ENCODE data around the gene IQGAP2. TPM values are rescaled to one million over a fixed set of nuclear protein-coding genes. Genes with fewer than 3 reads are reported as not detected.

The IQGAP2 gene
- polyA plus RNA-seq, 1 experiment = 0.63 TPM

GRCh38 chr5:76487386-76487785, 84.3 kb downstream of the IQGAP2 start:
- H3K9me3 ChIP-seq (ENCODE audit: control insufficient read depth, insufficient read depth, low read length) = no peaks in the 10 kb centered on the region
- ChIA-PET POLR2A (no interaction called here), CTCF (no interaction called here)
- peaks cover 2% of the 10 kb centered on the region for H3K27me3 ChIP-seq (ENCODE audit: control insufficient read depth, insufficient read depth, low read length)
- TF ChIP-seq, protein P1, sequence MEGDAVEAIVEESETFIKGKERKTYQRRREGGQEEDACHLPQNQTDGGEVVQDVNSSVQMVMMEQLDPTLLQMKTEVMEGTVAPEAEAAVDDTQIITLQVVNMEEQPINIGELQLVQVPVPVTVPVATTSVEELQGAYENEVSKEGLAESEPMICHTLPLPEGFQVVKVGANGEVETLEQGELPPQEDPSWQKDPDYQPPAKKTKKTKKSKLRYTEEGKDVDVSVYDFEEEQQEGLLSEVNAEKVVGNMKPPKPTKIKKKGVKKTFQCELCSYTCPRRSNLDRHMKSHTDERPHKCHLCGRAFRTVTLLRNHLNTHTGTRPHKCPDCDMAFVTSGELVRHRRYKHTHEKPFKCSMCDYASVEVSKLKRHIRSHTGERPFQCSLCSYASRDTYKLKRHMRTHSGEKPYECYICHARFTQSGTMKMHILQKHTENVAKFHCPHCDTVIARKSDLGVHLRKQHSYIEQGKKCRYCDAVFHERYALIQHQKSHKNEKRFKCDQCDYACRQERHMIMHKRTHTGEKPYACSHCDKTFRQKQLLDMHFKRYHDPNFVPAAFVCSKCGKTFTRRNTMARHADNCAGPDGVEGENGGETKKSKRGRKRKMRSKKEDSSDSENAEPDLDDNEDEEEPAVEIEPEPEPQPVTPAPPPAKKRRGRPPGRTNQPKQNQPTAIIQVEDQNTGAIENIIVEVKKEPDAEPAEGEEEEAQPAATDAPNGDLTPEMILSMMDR (IDR thresholded peaks at IDR 0.05; ENCODE audit: low read depth, low read length) = no peak
- H3K27ac ChIP-seq (ENCODE audit: low read depth, low read length) = no peak overlapping the region
- H3K4me3 ChIP-seq (ENCODE audit: low read depth, low read length) = no peak overlapping the region
- DNase-seq (ENCODE audit: low read depth, low spot score) = no peak

DNA sequence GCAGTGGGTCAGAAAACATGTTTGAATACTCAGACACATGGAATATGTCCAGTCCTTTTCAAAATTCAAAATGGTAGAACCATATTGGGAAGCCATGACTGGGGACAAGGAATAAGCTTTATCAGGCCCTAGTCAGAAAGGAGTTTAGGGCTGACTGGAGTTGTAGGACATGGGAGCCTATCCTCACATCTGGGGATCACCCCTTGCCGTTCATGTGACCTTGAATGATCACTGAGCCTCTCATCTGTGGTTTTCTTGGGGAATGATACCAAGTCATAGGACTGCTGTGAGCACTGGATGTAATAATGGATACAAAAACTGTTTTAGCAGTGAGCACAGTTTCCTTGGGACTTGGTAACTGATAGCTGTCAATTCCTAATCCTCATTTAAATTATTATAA, 84.7 kb downstream of the IQGAP2 start:
- TF ChIP-seq, protein P1 (IDR thresholded peaks at IDR 0.05; ENCODE audit: low read depth, low read length) = no peak
- Histone ChIP-seq H3K9me3 (ENCODE audit: control insufficient read depth, insufficient read depth, low read length) (no peaks in the 10 kb centered on the region), H3K27ac (ENCODE audit: low read depth, low read length) (no peak overlapping the region), H3K27me3 (ENCODE audit: control insufficient read depth, insufficient read depth, low read length) (peaks cover 2% of the 10 kb centered on the region), H3K4me3 (ENCODE audit: low read depth, low read length) (no peak overlapping the region)
- POLR2A ChIA-PET = no interaction called here
- CTCF ChIA-PET = no interaction called here
- no peak for DNase-seq (ENCODE audit: low read depth, low spot score)

DNA sequence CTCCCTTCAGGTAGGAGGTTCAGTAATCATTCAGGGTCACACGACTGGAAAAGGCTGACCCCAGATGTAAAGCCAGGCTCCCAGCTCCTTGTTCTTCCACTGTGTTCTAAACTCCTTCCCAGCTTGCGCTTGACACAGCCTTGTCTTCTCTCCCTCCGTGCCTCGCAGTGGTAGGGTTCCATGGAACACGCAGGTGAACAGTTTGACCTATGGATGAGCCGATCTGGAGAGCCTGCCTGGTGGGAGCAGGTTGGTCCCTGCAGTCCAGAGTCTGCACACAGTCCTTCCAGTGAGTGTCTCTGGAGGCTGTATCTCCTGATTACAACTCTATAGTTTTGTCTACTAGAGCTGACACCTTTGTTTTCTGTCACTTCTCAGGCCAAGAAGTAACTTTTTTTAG, 85.9 kb downstream of the IQGAP2 start:
- H3K27me3 ChIP-seq (ENCODE audit: control insufficient read depth, insufficient read depth, low read length) = peaks cover 2% of the 10 kb centered on the region
- TF ChIP-seq, protein P1 (IDR thresholded peaks at IDR 0.05; ENCODE audit: low read depth, low read length) = no peak
- ChIA-PET POLR2A (no interaction called here), CTCF (no interaction called here)
- H3K27ac ChIP-seq (ENCODE audit: low read depth, low read length) = no peak overlapping the region
- H3K9me3 ChIP-seq (ENCODE audit: control insufficient read depth, insufficient read depth, low read length) = no peaks in the 10 kb centered on the region
- DNase-seq (ENCODE audit: low read depth, low spot score) = no peak
- H3K4me3 ChIP-seq (ENCODE audit: low read depth, low read length) = no peak overlapping the region

GRCh38 chr5:76489877-76490688, 87.0 kb downstream of the IQGAP2 start:
- Histone ChIP-seq H3K27me3 (ENCODE audit: control insufficient read depth, insufficient read depth, low read length) (no peaks in the 10 kb centered on the region), H3K27ac (ENCODE audit: low read depth, low read length) (no peak overlapping the region), H3K4me3 (ENCODE audit: low read depth, low read length) (no peak overlapping the region), H3K9me3 (ENCODE audit: control insufficient read depth, insufficient read depth, low read length) (no peaks in the 10 kb centered on the region)
- POLR2A ChIA-PET = no interaction called here
- TF ChIP-seq, protein P1 (IDR thresholded peaks at IDR 0.05; ENCODE audit: low read depth, low read length) = no peak
- no peak for DNase-seq (ENCODE audit: low read depth, low spot score)
- CTCF ChIA-PET = interaction anchor here (1.0 kb wide), 1 partner anchor 285 kb away, joined by 4 read pairs; no protein-coding TSS in a partner anchor

DNA sequence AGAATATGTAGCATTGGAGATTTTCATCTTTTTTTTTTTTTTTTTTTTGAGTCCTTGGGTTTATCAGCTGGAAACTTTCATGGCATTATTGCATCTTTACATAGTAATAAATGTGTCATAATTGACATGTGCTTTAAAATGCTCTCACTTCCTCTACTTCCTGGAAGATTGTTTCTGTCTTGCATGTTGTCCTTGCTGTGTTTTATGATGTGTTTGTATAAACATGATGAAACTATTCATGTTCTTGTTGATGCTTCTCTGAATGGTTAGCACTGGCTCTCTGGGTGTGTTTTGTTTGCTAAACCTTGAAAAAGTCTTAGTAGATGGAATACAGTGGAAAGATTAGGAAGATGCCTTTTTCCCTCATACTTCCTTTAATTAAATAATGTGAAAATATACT, 87.9 kb downstream of the IQGAP2 start:
- H3K9me3 ChIP-seq (ENCODE audit: control insufficient read depth, insufficient read depth, low read length) = no peaks in the 10 kb centered on the region
- TF ChIP-seq, protein P1 (IDR thresholded peaks at IDR 0.05; ENCODE audit: low read depth, low read length) = no peak
- H3K27ac ChIP-seq (ENCODE audit: low read depth, low read length) = no peak overlapping the region
- no peaks in the 10 kb centered on the region for H3K27me3 ChIP-seq (ENCODE audit: control insufficient read depth, insufficient read depth, low read length)
- DNase-seq (ENCODE audit: low read depth, low spot score) = no peak
- POLR2A ChIA-PET = no interaction called here
- CTCF ChIA-PET = interaction anchor here (1.0 kb wide), 1 partner anchor 284 kb away, joined by 4 read pairs; no protein-coding TSS in a partner anchor
- H3K4me3 ChIP-seq (ENCODE audit: low read depth, low read length) = no peak overlapping the region
